ENCODE measurements around the gene SIRT6. TPM values are rescaled to one million over a fixed set of nuclear protein-coding genes. Genes with fewer than 3 reads are reported as not detected.

SIRT6 gene
- polyA plus RNA-seq, 1 donor (not counting 4 experiments of a cell fraction or from before 2014, with no cell fraction given) = 14.6 TPM

DNA sequence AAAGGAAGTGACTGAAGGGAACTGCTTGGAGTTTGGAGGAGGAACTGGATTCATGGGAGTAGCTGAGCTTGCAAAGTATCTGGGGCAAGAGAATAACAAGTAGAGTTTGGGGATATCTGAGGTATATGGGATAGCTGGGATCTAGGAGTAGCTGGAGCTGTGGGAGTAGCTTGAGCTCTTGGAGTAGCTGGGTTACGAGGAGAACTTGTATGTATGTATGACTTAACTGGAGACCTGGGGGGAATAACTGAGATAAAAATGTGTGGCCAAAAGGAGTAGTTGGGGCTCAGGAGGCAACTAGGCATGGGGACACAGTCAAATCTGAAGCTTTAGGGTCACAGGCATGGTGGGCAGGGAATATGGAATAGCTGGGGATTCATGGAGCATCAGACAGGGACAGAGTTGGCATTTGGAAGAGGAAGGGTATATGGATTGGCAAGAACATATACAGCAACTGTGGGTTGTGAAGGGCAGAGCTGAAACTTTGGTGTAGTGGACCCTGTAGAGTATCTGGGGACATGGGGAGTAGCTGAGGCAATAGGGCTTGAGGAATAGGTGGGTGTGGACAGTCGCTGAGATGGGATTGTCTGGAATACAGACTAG, 18.7 kb upstream of the SIRT6 start:
- H3K4me3 ChIP-seq (ENCODE audit: control insufficient read depth in 2 of 3, extremely low read depth in 1 of 3, insufficient read depth in 2 of 3, low read depth in 1 of 3, low read length in 3 of 3) = no peak overlapping the region
- no peak overlapping the region for H3K27ac ChIP-seq (ENCODE audit: control insufficient read depth, insufficient read depth, low read length)
- no peaks in the 10 kb centered on the region for H3K36me3 ChIP-seq (ENCODE audit: control insufficient read depth in 2 of 2, extremely low read depth in 1 of 2, insufficient read depth in 2 of 2, low read length in 2 of 2)
- H3K9ac ChIP-seq (ENCODE audit: control insufficient read depth, extremely low read depth, insufficient read depth, low read length) = no peak overlapping the region
- no peak overlapping the region for H3K4me2 ChIP-seq (ENCODE audit: control insufficient read depth, extremely low read depth, insufficient read depth, low read depth, low read length)
- H3K27me3 ChIP-seq (ENCODE audit: control insufficient read depth, extremely low read depth, insufficient read depth, low read length) = peaks cover 13% of the 10 kb centered on the region
- DNase-seq (ENCODE audit: low read depth, low spot score) = no peak
- no peaks in the 10 kb centered on the region for H4K20me1 ChIP-seq (ENCODE audit: control insufficient read depth, extremely low read depth, insufficient read depth, low read length)
- no peaks in the 10 kb centered on the region for H3K4me1 ChIP-seq (ENCODE audit: control insufficient read depth, extremely low read depth, insufficient read depth, low read length)
- H3K9me1 ChIP-seq (ENCODE audit: control insufficient read depth, extremely low read depth, insufficient read depth, low read length) = no peaks in the 10 kb centered on the region
- H2AFZ ChIP-seq (ENCODE audit: control insufficient read depth, low read length) = no peak overlapping the region
- TF ChIP-seq, protein P1, sequence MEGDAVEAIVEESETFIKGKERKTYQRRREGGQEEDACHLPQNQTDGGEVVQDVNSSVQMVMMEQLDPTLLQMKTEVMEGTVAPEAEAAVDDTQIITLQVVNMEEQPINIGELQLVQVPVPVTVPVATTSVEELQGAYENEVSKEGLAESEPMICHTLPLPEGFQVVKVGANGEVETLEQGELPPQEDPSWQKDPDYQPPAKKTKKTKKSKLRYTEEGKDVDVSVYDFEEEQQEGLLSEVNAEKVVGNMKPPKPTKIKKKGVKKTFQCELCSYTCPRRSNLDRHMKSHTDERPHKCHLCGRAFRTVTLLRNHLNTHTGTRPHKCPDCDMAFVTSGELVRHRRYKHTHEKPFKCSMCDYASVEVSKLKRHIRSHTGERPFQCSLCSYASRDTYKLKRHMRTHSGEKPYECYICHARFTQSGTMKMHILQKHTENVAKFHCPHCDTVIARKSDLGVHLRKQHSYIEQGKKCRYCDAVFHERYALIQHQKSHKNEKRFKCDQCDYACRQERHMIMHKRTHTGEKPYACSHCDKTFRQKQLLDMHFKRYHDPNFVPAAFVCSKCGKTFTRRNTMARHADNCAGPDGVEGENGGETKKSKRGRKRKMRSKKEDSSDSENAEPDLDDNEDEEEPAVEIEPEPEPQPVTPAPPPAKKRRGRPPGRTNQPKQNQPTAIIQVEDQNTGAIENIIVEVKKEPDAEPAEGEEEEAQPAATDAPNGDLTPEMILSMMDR (optimal IDR thresholded peaks at IDR 0.05 in 1 of 3, IDR thresholded peaks at IDR 0.05 in 1 of 3, conservative IDR thresholded peaks at IDR 0.05 in 1 of 3; ENCODE audit: extremely low read depth in 1 of 3, insufficient read depth in 2 of 3, low read length in 3 of 3) = no peak
- TF ChIP-seq EZH2 (IDR thresholded peaks at IDR 0.05; ENCODE audit: low read length) = no peak
- H3K9me3 ChIP-seq (ENCODE audit: control insufficient read depth, low read depth, low read length) = no peaks in the 10 kb centered on the region
- dilution Hi-C loops (cut with MboI; ENCODE audit: extremely low pct_ligation_motif_present, low sequenced_read_pairs) = no loop called here
- FAIRE-seq = no peak
- H3K79me2 ChIP-seq (ENCODE audit: control insufficient read depth, insufficient read depth, low read length) = no peaks in the 10 kb centered on the region

- no peaks in the 10 kb centered on the region for H3K9me3 ChIP-seq (ENCODE audit: control insufficient read depth, low read depth, low read length)
- H3K27me3 ChIP-seq (ENCODE audit: control insufficient read depth, extremely low read depth, insufficient read depth, low read length) = peaks cover 13% of the 10 kb centered on the region
- no peak overlapping the region for H3K27ac ChIP-seq (ENCODE audit: control insufficient read depth, insufficient read depth, low read length)
- TF ChIP-seq EZH2 (IDR thresholded peaks at IDR 0.05; ENCODE audit: low read length) = no peak
- TF ChIP-seq, protein P1 (optimal IDR thresholded peaks at IDR 0.05 in 1 of 3, IDR thresholded peaks at IDR 0.05 in 1 of 3, conservative IDR thresholded peaks at IDR 0.05 in 1 of 3; ENCODE audit: extremely low read depth in 1 of 3, insufficient read depth in 2 of 3, low read length in 3 of 3) = no peak
- no peak for DNase-seq (ENCODE audit: low read depth, low spot score)
- H3K4me3 ChIP-seq (ENCODE audit: control insufficient read depth in 2 of 3, extremely low read depth in 1 of 3, insufficient read depth in 2 of 3, low read depth in 1 of 3, low read length in 3 of 3) = no peak overlapping the region
- no peak for FAIRE-seq
- no peaks in the 10 kb centered on the region for H3K79me2 ChIP-seq (ENCODE audit: control insufficient read depth, insufficient read depth, low read length)
- H3K9ac ChIP-seq (ENCODE audit: control insufficient read depth, extremely low read depth, insufficient read depth, low read length) = no peak overlapping the region
- no peak overlapping the region for H2AFZ ChIP-seq (ENCODE audit: control insufficient read depth, low read length)
- H3K4me2 ChIP-seq (ENCODE audit: control insufficient read depth, extremely low read depth, insufficient read depth, low read depth, low read length) = no peak overlapping the region
- no peaks in the 10 kb centered on the region for H3K36me3 ChIP-seq (ENCODE audit: control insufficient read depth in 2 of 2, extremely low read depth in 1 of 2, insufficient read depth in 2 of 2, low read length in 2 of 2)
- dilution Hi-C loops (cut with MboI; ENCODE audit: extremely low pct_ligation_motif_present, low sequenced_read_pairs) = no loop called here
- H3K9me1 ChIP-seq (ENCODE audit: control insufficient read depth, extremely low read depth, insufficient read depth, low read length) = no peaks in the 10 kb centered on the region
- no peaks in the 10 kb centered on the region for H3K4me1 ChIP-seq (ENCODE audit: control insufficient read depth, extremely low read depth, insufficient read depth, low read length)
- no peaks in the 10 kb centered on the region for H4K20me1 ChIP-seq (ENCODE audit: control insufficient read depth, extremely low read depth, insufficient read depth, low read length)
Measured at GRCh38 chr19:4199699-4200293, 17.4 kb upstream of the SIRT6 start.

Data from keratinocyte (primary cell).